NCI-H748 (cell line): ENCODE data around the gene WIPF3.
"Not testable (repeated sequence)": the region's sequence is repeated elsewhere in the genome, so short reads cannot be mapped to it uniquely, and the experiment has no call there.

Experiments used
- DNase-seq: peaks from one replicate; lab custom pipeline; 2025; ENCODE audit not compliant: unreplicated experiment; lab: John Stamatoyannopoulos, UW

WIPF3 gene

DNA sequence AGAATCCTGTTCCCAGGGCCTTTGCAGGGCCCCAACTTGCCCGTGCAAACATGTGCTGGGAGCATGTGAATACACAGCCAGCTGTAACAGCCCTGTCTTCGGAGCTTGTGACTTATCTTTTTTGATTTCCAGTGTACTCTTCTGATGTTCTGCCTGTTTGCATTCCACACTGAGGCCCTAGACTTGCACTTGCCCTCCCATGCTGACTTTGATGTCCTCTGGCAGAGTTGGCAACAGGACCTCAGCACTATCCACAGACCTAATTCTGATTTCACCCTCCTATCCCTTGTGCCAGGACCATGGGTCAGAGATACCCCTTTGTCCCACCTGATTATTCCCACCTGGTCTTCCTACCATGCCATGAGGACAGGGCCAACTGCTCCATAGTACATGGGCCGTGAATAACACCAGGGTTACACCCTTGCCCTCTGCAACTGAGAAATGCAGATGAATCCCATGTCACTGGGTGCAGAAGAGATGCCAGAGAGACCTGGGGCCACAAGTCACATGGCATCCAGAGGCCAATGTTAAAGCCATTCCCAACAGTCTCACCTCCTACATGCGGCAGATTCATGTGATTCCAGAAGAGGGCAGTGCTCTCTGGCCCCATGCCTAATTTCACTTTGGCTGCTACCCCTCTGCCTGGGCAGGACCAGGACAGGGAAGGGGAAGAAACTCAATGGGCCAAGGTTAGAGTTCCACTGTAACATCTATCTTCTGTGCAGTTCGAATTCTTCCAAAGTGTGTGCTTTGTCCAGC is 140.3 kb downstream of the WIPF3 start:
- no peak for DNase-seq

GRCh38 chr7:29948587-29948986 is 142.3 kb downstream of the WIPF3 start:
- no peak for DNase-seq

DNA sequence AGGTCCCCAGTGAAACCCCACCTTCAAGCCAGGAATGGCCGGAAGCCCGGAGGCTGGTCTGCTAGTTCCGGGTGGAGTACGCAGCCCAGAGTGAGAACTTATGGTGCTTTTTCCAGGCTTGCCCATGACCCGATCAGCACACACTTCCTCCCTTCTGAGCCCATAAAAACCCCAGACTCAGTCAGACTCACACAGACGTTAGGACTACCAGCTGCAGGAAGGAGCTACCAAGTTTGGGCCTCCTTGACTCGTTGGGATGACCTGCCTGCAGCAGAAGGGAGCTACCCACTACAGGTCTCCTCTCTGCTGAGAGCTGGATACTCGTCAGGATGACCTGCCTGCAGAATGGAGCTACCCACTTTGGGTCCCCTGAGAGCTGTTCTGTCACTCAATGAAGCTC is 144.2 kb downstream of the WIPF3 start:
- DNase-seq: no peak

GRCh38 chr7:29951206-29951605 is 144.9 kb downstream of the WIPF3 start:
- DNase-seq: no peak

DNA sequence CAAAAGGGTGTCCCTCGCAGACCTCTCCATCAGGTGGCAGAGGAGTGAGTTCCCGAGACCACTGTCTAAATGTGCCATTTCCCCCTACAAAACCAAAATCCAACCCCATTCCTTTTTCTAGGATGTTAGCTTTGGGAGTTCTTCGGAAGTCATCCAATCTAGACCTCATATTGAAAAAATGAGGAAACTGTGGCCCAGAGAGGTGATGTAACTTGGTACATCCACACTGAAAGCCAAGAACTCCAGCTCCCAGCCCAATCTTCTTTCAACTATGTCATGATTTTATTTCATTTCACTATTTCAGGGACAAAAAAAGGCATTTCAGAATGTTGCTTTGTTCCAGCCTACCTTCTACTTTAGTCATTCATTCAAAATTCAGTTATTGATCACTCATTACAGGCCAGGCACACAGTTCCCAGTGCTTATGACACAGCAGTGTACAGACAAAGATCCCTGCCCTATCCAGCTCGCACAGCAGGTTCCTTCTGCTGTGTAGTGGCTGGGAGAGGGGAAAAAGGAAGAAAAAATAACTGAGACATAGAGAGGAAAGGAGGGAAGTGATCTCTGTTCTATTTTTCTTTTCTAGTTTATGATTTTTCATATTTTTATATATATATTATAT is 147.5 kb downstream of the WIPF3 start:
- DNase-seq: no peak

DNA sequence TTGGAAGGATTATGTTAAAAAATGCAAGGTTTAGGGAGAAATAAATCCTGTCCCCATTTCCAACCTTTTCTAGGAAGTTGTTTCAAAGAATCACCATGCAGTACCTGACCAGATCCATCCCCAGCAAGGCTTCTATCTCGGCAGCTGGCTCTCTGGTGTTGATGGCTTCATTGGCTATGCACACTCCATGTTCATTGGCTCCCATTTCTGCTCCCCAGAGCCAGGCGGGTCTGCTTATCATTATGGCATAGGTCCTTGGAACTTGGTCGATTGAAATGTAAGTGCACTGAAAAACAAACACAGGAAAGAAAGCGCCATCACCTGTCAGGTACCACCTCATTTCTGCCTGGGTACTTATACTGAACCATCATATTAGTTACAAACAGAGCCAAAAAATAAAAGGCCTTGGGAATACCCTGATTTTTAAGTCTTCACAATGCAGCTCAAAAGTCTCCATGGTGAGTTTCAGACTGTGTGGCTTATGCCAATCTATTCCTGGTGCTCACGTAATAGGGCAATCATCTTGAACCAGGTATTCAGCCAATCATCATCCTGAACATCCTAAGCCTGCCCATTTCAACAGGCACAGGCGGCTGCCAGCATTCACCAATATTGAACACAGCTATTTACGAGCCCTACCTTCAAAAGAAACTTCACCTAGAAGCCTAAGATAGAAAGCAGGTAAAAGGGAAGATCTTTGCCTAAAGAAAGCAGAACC is 148.9 kb downstream of the WIPF3 start:
- DNase-seq: no peak

- DNase-seq: no peak
These were observed 149.6 kb downstream of the WIPF3 start for GRCh38 chr7:29955799-29956486.

- no peak for DNase-seq
These were observed 150.2 kb downstream of the WIPF3 start for GRCh38 chr7:29956487-29956836.

DNA sequence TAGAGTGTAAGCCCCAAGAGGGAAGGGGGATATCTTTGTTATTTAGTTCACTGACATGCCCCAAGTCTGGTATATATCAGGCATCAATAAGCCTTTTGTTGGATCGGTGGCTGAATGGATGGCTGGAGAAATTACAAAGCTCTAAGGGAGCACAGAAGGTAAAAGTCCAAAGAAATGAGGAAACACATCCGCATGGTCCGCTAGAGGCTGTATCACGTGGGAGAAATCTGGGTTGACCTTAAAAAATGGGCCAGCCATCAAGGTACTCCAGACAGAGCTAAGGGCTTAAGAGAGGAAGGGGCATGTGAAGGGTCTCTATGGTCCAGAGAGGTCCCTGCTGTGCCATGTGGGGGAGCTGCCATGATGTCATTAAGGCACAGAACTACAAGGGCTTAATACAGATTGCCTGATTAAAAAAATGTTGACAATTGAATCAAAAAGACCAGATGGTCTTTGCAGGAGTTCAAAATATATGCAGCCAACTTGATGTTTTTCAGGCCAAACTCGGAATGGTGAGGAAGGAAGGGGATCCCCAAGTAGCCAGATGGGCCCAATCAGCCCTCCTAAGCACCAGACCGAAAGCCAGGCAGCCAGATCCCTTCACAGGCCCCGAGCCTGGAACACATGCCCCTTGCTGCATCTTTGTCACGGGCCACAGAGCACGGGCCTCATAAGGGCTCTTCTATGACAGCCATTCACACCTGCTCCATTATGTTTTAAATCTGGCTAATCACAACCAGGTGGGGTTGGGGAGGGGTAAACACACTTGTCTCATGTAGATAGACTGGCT is 151.4 kb downstream of the WIPF3 start:
- DNase-seq: peak; percentile 72

DNA sequence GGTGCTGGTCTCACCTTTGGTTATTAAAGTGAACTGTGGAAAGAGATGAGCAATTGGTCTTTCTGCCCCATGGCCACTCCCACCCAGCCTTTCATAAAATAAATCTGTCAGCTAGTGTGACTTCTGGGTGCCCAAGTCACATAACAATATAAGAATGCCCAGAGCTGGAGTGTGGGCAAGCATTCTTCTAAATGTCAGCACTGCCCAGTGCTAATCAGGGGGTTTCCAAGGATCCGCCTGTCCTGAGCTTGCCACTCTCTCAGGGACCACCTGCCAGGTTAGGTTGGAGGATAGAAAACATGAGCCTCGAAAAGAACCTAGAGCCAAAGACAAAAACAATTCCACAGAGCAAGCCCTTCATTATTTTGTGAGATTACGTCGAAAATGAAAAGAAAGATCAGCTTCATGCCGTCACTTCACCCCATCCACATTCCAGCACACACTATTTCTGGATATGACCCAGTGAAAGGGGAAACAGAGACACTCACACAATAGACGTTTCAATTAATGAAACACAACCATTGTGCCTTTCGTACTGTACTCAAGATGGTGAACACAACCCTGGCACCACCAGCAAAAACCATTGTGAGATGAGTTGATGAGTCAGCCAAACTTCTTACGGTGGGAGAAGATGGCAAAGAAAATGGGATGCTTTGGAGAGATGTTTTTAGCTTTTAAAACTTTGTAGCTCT is 152.5 kb downstream of the WIPF3 start:
- DNase-seq: no peak

DNA sequence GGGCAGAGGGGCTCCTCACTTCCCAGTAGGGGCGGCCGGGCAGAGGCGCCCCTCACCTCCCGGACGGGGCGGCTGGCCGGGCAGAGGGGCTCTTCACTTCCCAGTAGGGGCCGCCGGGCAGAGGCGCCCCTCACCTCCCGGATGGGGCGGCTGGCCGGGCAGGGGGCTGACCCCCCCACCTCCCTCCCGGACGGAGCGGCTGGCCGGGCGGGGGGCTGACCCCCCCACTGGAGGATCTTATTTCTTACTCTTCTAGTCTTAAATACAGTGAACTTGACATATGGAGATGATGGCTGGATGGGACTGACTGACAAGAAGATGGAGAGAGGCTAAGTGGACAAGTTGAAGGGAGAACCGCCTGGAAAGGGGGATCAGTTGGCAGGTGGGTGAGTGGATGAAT is 155.3 kb downstream of the WIPF3 start:
- not testable (repeated sequence) for DNase-seq

GRCh38 chr7:29962035-29962434 is 155.7 kb downstream of the WIPF3 start:
- DNase-seq: no peak

DNA sequence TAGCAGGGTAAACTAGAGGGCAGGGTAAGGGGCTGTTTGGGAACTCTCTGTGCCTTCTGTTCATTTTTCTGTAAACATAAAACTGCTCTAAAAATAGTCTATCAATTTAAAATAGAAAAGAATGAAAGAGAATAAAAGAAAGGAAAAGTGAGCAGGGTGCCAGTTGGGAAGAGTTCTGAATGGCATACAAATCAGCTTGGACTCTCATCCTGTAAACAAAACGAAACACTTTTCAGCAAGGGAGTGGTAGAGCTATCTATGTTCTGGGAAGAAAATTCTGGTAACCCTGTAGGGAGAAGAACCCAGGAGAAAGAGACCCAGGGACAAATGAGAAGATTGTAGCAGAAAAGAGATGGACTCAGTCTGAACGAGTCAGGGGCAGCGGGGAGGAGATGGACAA is 158.7 kb downstream of the WIPF3 start:
- no peak for DNase-seq
